HCT116 (cell line): ENCODE data around the gene TCERG1L. TPM values are rescaled to one million over a fixed set of nuclear protein-coding genes. Genes with fewer than 3 reads are reported as not detected.

Experiments used
- ATAC-seq: fragments of 200-7000 bp; cut with Tn5 transposase; 2 replicates; pipeline ENCODE4 v1.9.1; 2020; ENCODE audit warnings: mild to moderate bottlenecking, moderate library complexity
- BruUV-seq: library from RNA; stranded (reverse); fragments of 400-500 nt; replicated peaks from 2 replicates; lab custom pipeline; 2021; lab: Mats Ljungman, UMichigan
- CTCF ChIA-PET: fragments of 300-600 bp; sonication (Branson Sonifier 250); formaldehyde crosslinking; loops from one replicate; lab custom pipeline; 2021; ENCODE audit warnings: antibody characterized with exemption; lab: Charles Lee
- POLR2A ChIA-PET: fragments of 300-600, 350-600 bp; sonication (Branson Sonifier 250); formaldehyde crosslinking; loops from one replicate; lab custom pipeline; 2021; ENCODE audit warnings: antibody characterized with exemption; lab: Charles Lee
- RAD21 ChIA-PET, 2 experiments: fragments of 300-600 bp; sonication (Branson Sonifier 250); formaldehyde crosslinking; loops; one replicate each; lab custom pipeline; 2023; ENCODE audit warnings: low total read pairs in 2 of 2; ENCODE audit not compliant: uncharacterized antibody in 2 of 2, unreplicated experiment in 2 of 2, low non-redundant PET in 1 of 2; lab: Charles Lee
- DNase-seq: peaks from one replicate; pipeline ENCODE4 v3.0.0-alpha.2; 2010; ENCODE audit warnings: low read depth, low spot score
- H2AFZ ChIP-seq: fragments of 200-600 bp; shearing (Covaris generic), sonication (generic); 2 replicates; pipeline ENCODE4 v1.6.1; 2017; ENCODE audit warnings: low read depth, mixed run types, mixed read lengths, antibody characterized with exemption, low read length; ENCODE audit not compliant: poor library complexity, severe bottlenecking
- H3K27ac ChIP-seq: 2 replicates; pipeline ENCODE4 v1.5.1; 2012; ENCODE audit warnings: low read depth, low read length
- H3K27me3 ChIP-seq: fragments of 200-600 bp; sonication (generic); 2 replicates; pipeline ENCODE4 v1.6.1; 2016; ENCODE audit warnings: mixed run types, low read length, mixed read lengths; ENCODE audit not compliant: insufficient read depth
- H3K36me3 ChIP-seq, 2 experiments: fragments of 200-500 bp in 1 of 2; fragments of 200-600 bp in 1 of 2; sonication (Bioruptor generic) in 1 of 2; sonication (generic) in 1 of 2; 2 replicates each; pipeline versions ENCODE4 v1.5.1 to v1.6.1; 2014 to 2016; ENCODE audit warnings: low read length in 2 of 2, inconsistent platforms in 1 of 2, mixed read lengths in 1 of 2, mixed run types in 1 of 2; ENCODE audit not compliant: insufficient read depth in 2 of 2, control insufficient read depth in 1 of 2
- H3K4me1 ChIP-seq, 2 experiments: fragments of 200-600 bp in 1 of 2; sonication (generic) in 1 of 2; 2 replicates each; pipeline versions ENCODE4 v1.5.1 to v1.6.1; 2012 to 2017; ENCODE audit warnings: low read length in 2 of 2, inconsistent platforms in 1 of 2, mild to moderate bottlenecking in 1 of 2, mixed read lengths in 1 of 2, mixed run types in 1 of 2, moderate library complexity in 1 of 2; ENCODE audit not compliant: insufficient read depth in 2 of 2, control insufficient read depth in 1 of 2
- H3K4me2 ChIP-seq: fragments of 200-600 bp; sonication (generic); 2 replicates; pipeline ENCODE4 v1.6.1; 2017; ENCODE audit warnings: mixed run types, low read length, mixed read lengths
- H3K4me3 ChIP-seq, 2 experiments: fragments of 200-600 bp in 1 of 2; sonication (generic) in 1 of 2; replicated peaks in 1 of 2; 2 replicates each; pipeline ENCODE4 v1.5.1; 2011 to 2016; ENCODE audit warnings: low read length in 2 of 2, control low read depth in 1 of 2, low read depth in 1 of 2, mild to moderate bottlenecking in 1 of 2, mixed read lengths in 1 of 2, mixed run types in 1 of 2
- H3K79me2 ChIP-seq: fragments of 200-600 bp; sonication (generic); 2 replicates; pipeline ENCODE4 v1.6.1; 2017; ENCODE audit warnings: mild to moderate bottlenecking, mixed run types, low read length, moderate library complexity, mixed read lengths; ENCODE audit not compliant: insufficient read depth
- H3K9ac ChIP-seq: fragments of 200-600 bp; sonication (generic); 2 replicates; pipeline ENCODE4 v1.6.1; 2016; ENCODE audit warnings: low read length, mixed read lengths
- H3K9me2 ChIP-seq: fragments of 200-600 bp; sonication (generic), shearing (Covaris generic); 2 replicates; pipeline ENCODE4 v1.6.1; 2017; ENCODE audit warnings: mixed run types, mild to moderate bottlenecking, moderate library complexity; ENCODE audit not compliant: insufficient read depth
- H3K9me3 ChIP-seq, 2 experiments: fragments of 200-500 bp in 1 of 2; fragments of 200-600 bp in 1 of 2; sonication (Bioruptor generic) in 1 of 2; sonication (generic) in 1 of 2; 2 replicates each; pipeline ENCODE4 v1.6.1; 2014 to 2017; ENCODE audit warnings: low read length in 2 of 2, mixed read lengths in 2 of 2, inconsistent platforms in 1 of 2, low read depth in 1 of 2, mild to moderate bottlenecking in 1 of 2, mixed run types in 1 of 2, moderate library complexity in 1 of 2; ENCODE audit not compliant: control insufficient read depth in 1 of 2, insufficient read depth in 1 of 2
- H4K20me1 ChIP-seq: fragments of 200-600 bp; sonication (generic), shearing (Covaris generic); 2 replicates; pipeline ENCODE4 v1.6.1; 2017; ENCODE audit warnings: mixed run types, mild to moderate bottlenecking, moderate library complexity; ENCODE audit not compliant: insufficient read depth
- CBX3 ChIP-seq: IDR thresholded peaks from 2 replicates; pipeline ENCODE4 v1.6.1; 2012; ENCODE audit warnings: low read depth
- EZH2 ChIP-seq: fragments of 200-600 bp; sonication (generic); IDR thresholded peaks from 2 replicates; pipeline ENCODE4 v1.6.1; 2017; ENCODE audit warnings: antibody characterized with exemption, mixed run types
- FOSL1 ChIP-seq: IDR thresholded peaks from 2 replicates; pipeline ENCODE4 v1.6.1; 2012; ENCODE audit warnings: low read depth
- SRF ChIP-seq: IDR thresholded peaks from 2 replicates; pipeline ENCODE4 v1.6.1; 2012; ENCODE audit warnings: low read depth
- YY1 ChIP-seq: IDR thresholded peaks from 2 replicates; pipeline ENCODE4 v1.6.1; 2011; ENCODE audit warnings: low read length, low read depth, moderate library complexity, mild to moderate bottlenecking; ENCODE audit not compliant: insufficient replicate concordance; ENCODE audit errors: extremely low read depth
- intact Hi-C: fragments of 100-400 bp; cut with micrococcal nuclease; formaldehyde crosslinking; loops from 2 replicates; pipeline ENCODE4 v1.10.0; 2022
- total RNA-seq: library from RNA; stranded (reverse); gene quantifications from one replicate; pipeline ENCODE4 v1.2.1, GENCODE V29; 2021; ENCODE audit not compliant: unreplicated experiment
- TF ChIP-seq, protein P1 (sequence below): IDR thresholded peaks from 2 replicates; pipeline ENCODE4 v1.6.1; 2011; ENCODE audit warnings: mild to moderate bottlenecking, low read length, moderate library complexity; ENCODE audit not compliant: insufficient replicate concordance; ENCODE audit errors: extremely low read depth

TCERG1L gene
- total RNA-seq, 1 experiment from 2014 or later = not detected

- no peak overlapping the region for H3K9ac ChIP-seq
- H3K27me3 ChIP-seq = no peaks in the 10 kb centered on the region
- ChIA-PET RAD21 (no interaction called here), POLR2A (no interaction called here), CTCF (no interaction called here)
- intact Hi-C loops = no loop called here
- no peak overlapping the region for H3K4me2 ChIP-seq
- no peak for TF ChIP-seq CBX3
- no peak for TF ChIP-seq SRF
- no peak for DNase-seq
- no peak for ATAC-seq
- H2AFZ ChIP-seq = no peak overlapping the region
- no peaks in the 10 kb centered on the region for H3K36me3 ChIP-seq
- H3K27ac ChIP-seq = no peak overlapping the region
- no peaks in the 10 kb centered on the region for H3K79me2 ChIP-seq
- no peak overlapping the region for H3K4me3 ChIP-seq
- H3K4me1 ChIP-seq = no peaks in the 10 kb centered on the region
- H3K9me2 ChIP-seq = no peaks in the 10 kb centered on the region
- H3K9me3 ChIP-seq = no peaks in the 10 kb centered on the region
- H4K20me1 ChIP-seq = no peaks in the 10 kb centered on the region
- BruUV-seq = no TSS peak
Observed at GRCh38 chr10:131180740-131181415, 130.6 kb downstream of the TCERG1L start.

DNA sequence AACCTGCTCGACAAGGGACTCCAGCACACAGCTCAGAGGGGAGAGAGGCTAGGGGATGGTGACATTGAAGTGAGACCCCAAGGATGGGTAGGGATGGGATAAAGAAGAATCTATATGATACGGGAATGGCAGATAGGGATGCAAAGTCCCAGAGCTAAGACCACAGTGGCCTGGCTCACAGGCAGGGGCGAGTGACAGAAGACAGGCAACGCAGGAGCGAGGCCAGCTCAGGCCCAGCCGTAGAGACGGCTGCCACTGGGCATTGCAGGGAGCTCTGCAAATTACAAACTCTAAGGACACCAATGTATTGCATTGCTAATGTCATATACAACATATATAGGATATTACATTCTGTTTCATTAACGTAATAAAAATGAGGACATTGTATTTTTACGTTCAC is 131.4 kb downstream of the TCERG1L start:
- H2AFZ ChIP-seq = no peak overlapping the region
- intact Hi-C loops = no loop called here
- H3K9ac ChIP-seq = no peak overlapping the region
- H3K79me2 ChIP-seq = no peaks in the 10 kb centered on the region
- H3K4me2 ChIP-seq = no peak overlapping the region
- BruUV-seq = no TSS peak
- no peaks in the 10 kb centered on the region for H3K9me2 ChIP-seq
- no peaks in the 10 kb centered on the region for H3K36me3 ChIP-seq
- RAD21 ChIA-PET = no interaction called here
- H4K20me1 ChIP-seq = no peaks in the 10 kb centered on the region
- no peak for ATAC-seq
- no peaks in the 10 kb centered on the region for H3K4me1 ChIP-seq
- POLR2A ChIA-PET = no interaction called here
- no peak overlapping the region for H3K27ac ChIP-seq
- no peak overlapping the region for H3K4me3 ChIP-seq
- no peaks in the 10 kb centered on the region for H3K27me3 ChIP-seq
- TF ChIP-seq EZH2 (no peak), YY1 (no peak), FOSL1 (no peak)
- TF ChIP-seq, protein P1, sequence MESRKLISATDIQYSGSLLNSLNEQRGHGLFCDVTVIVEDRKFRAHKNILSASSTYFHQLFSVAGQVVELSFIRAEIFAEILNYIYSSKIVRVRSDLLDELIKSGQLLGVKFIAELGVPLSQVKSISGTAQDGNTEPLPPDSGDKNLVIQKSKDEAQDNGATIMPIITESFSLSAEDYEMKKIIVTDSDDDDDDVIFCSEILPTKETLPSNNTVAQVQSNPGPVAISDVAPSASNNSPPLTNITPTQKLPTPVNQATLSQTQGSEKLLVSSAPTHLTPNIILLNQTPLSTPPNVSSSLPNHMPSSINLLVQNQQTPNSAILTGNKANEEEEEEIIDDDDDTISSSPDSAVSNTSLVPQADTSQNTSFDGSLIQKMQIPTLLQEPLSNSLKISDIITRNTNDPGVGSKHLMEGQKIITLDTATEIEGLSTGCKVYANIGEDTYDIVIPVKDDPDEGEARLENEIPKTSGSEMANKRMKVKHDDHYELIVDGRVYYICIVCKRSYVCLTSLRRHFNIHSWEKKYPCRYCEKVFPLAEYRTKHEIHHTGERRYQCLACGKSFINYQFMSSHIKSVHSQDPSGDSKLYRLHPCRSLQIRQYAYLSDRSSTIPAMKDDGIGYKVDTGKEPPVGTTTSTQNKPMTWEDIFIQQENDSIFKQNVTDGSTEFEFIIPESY = no peak
- DNase-seq = no peak
- H3K9me3 ChIP-seq = no peaks in the 10 kb centered on the region
- CTCF ChIA-PET = no interaction called here
